ENCODE measurements around the gene ANKRD11.
A peak's percentile ranks its signal among the peaks of the same experiment; 100 is the strongest.
"Not testable (repeated sequence)": the region's sequence is repeated elsewhere in the genome, so short reads cannot be mapped to it uniquely, and the experiment has no call there.

The ANKRD11 gene

GRCh38 chr16:89364606-89365005 is 125.8 kb downstream of the ANKRD11 start:
- H3K36me3 ChIP-seq (ENCODE audit: control insufficient read depth in 2 of 2, insufficient read depth in 2 of 2, low read length in 2 of 2) = no peaks in the 10 kb centered on the region
- H3K4me1 ChIP-seq (ENCODE audit: control insufficient read depth, insufficient read depth, low read length) = peaks cover 52% of the 10 kb centered on the region
- no peak overlapping the region for H3K27ac ChIP-seq (ENCODE audit: low read length)

GRCh38 chr16:89363621-89364393 is 126.6 kb downstream of the ANKRD11 start:
- no peak overlapping the region for H3K4me3 ChIP-seq (ENCODE audit: low read length in 2 of 2)
- no peaks in the 10 kb centered on the region for H3K27me3 ChIP-seq (ENCODE audit: control insufficient read depth in 1 of 2, insufficient read depth in 2 of 2, low read length in 2 of 2)
- H3K4me1 ChIP-seq (ENCODE audit: control insufficient read depth, insufficient read depth, low read length) = peaks cover 50% of the 10 kb centered on the region
- no peaks in the 10 kb centered on the region for H3K36me3 ChIP-seq (ENCODE audit: control insufficient read depth in 2 of 2, insufficient read depth in 2 of 2, low read length in 2 of 2)
- no peaks in the 10 kb centered on the region for H3K9me3 ChIP-seq (ENCODE audit: control insufficient read depth in 2 of 2, low read length in 2 of 2)
- no peak overlapping the region for H3K9ac ChIP-seq (ENCODE audit: low read length in 2 of 2)
- H3K27ac ChIP-seq (ENCODE audit: low read length) = no peak overlapping the region

More at GRCh38 chr16:89364606-89365005, 125.8 kb downstream of the ANKRD11 start:
- H3K9me3 ChIP-seq (ENCODE audit: control insufficient read depth in 2 of 2, low read length in 2 of 2) = no peaks in the 10 kb centered on the region
- no peaks in the 10 kb centered on the region for H3K27me3 ChIP-seq (ENCODE audit: control insufficient read depth in 1 of 2, insufficient read depth in 2 of 2, low read length in 2 of 2)
- H3K9ac ChIP-seq (ENCODE audit: low read length in 2 of 2) = no peak overlapping the region
- no peak overlapping the region for H3K4me3 ChIP-seq (ENCODE audit: low read length in 2 of 2)

- not testable (repeated sequence) for H3K27ac ChIP-seq (ENCODE audit: low read length)
Measured at GRCh38 chr16:89362540-89363223, 127.7 kb downstream of the ANKRD11 start.

GRCh38 chr16:89361751-89362539 is 128.4 kb downstream of the ANKRD11 start:
- Histone ChIP-seq H3K36me3 (ENCODE audit: control insufficient read depth in 2 of 2, insufficient read depth in 2 of 2, low read length in 2 of 2) (no peaks in the 10 kb centered on the region), H3K27me3 (ENCODE audit: control insufficient read depth in 1 of 2, insufficient read depth in 2 of 2, low read length in 2 of 2) (no peaks in the 10 kb centered on the region), H3K9me3 (ENCODE audit: control insufficient read depth in 2 of 2, low read length in 2 of 2) (no peaks in the 10 kb centered on the region), H3K4me3 (ENCODE audit: low read length in 2 of 2) (no peak overlapping the region), H3K27ac (ENCODE audit: low read length) (no peak overlapping the region), H3K4me1 (ENCODE audit: control insufficient read depth, insufficient read depth, low read length) (peaks cover 50% of the 10 kb centered on the region), H3K9ac (ENCODE audit: low read length in 2 of 2) (no peak overlapping the region)

More at GRCh38 chr16:89362540-89363223, 127.7 kb downstream of the ANKRD11 start:
- not testable (repeated sequence) for H3K27me3 ChIP-seq (ENCODE audit: control insufficient read depth in 1 of 2, insufficient read depth in 2 of 2, low read length in 2 of 2); H3K36me3 ChIP-seq (ENCODE audit: control insufficient read depth in 2 of 2, insufficient read depth in 2 of 2, low read length in 2 of 2); H3K4me3 ChIP-seq (ENCODE audit: low read length in 2 of 2); H3K9ac ChIP-seq (ENCODE audit: low read length in 2 of 2); H3K9me3 ChIP-seq (ENCODE audit: control insufficient read depth in 2 of 2, low read length in 2 of 2)
- peaks cover 51% of the 10 kb centered on the region for H3K4me1 ChIP-seq (ENCODE audit: control insufficient read depth, insufficient read depth, low read length)

- Histone ChIP-seq H3K4me1 (ENCODE audit: control insufficient read depth, insufficient read depth, low read length) (peaks cover 46% of the 10 kb centered on the region), H3K27ac (ENCODE audit: low read length) (no peak overlapping the region), H3K9me3 (ENCODE audit: control insufficient read depth in 2 of 2, low read length in 2 of 2) (no peaks in the 10 kb centered on the region), H3K9ac (ENCODE audit: low read length in 2 of 2) (no peak overlapping the region), H3K27me3 (ENCODE audit: control insufficient read depth in 1 of 2, insufficient read depth in 2 of 2, low read length in 2 of 2) (no peaks in the 10 kb centered on the region), H3K4me3 (ENCODE audit: low read length in 2 of 2) (no peak overlapping the region), H3K36me3 (ENCODE audit: control insufficient read depth in 2 of 2, insufficient read depth in 2 of 2, low read length in 2 of 2) (no peaks in the 10 kb centered on the region)
Measured at GRCh38 chr16:89360760-89361435, 129.5 kb downstream of the ANKRD11 start.

- Histone ChIP-seq H3K27ac (ENCODE audit: low read length) (peak overlapping the region; percentile 7), H3K36me3 (ENCODE audit: control insufficient read depth in 2 of 2, insufficient read depth in 2 of 2, low read length in 2 of 2) (no peaks in the 10 kb centered on the region), H3K9ac (ENCODE audit: low read length in 2 of 2) (peak overlapping the region in 1 of 2 donors; percentile 2), H3K4me1 (ENCODE audit: control insufficient read depth, insufficient read depth, low read length) (peaks cover 49% of the 10 kb centered on the region), H3K4me3 (ENCODE audit: low read length in 2 of 2) (peak overlapping the region in 1 of 2 donors; percentile 36), H3K9me3 (ENCODE audit: control insufficient read depth in 2 of 2, low read length in 2 of 2) (no peaks in the 10 kb centered on the region), H3K27me3 (ENCODE audit: control insufficient read depth in 1 of 2, insufficient read depth in 2 of 2, low read length in 2 of 2) (no peaks in the 10 kb centered on the region)
Measured at GRCh38 chr16:89359264-89360147, 130.9 kb downstream of the ANKRD11 start.

GRCh38 chr16:89358030-89359005 is 132.0 kb downstream of the ANKRD11 start:
- Histone ChIP-seq H3K36me3 (ENCODE audit: control insufficient read depth in 2 of 2, insufficient read depth in 2 of 2, low read length in 2 of 2) (no peaks in the 10 kb centered on the region), H3K27ac (ENCODE audit: low read length) (no peak overlapping the region), H3K9ac (ENCODE audit: low read length in 2 of 2) (no peak overlapping the region), H3K4me3 (ENCODE audit: low read length in 2 of 2) (no peak overlapping the region), H3K27me3 (ENCODE audit: control insufficient read depth in 1 of 2, insufficient read depth in 2 of 2, low read length in 2 of 2) (no peaks in the 10 kb centered on the region), H3K9me3 (ENCODE audit: control insufficient read depth in 2 of 2, low read length in 2 of 2) (no peaks in the 10 kb centered on the region), H3K4me1 (ENCODE audit: control insufficient read depth, insufficient read depth, low read length) (peaks cover 49% of the 10 kb centered on the region)

- Histone ChIP-seq H3K27ac (ENCODE audit: low read length) (no peak overlapping the region), H3K9ac (ENCODE audit: low read length in 2 of 2) (no peak overlapping the region), H3K4me1 (ENCODE audit: control insufficient read depth, insufficient read depth, low read length) (peaks cover 52% of the 10 kb centered on the region), H3K4me3 (ENCODE audit: low read length in 2 of 2) (no peak overlapping the region), H3K27me3 (ENCODE audit: control insufficient read depth in 1 of 2, insufficient read depth in 2 of 2, low read length in 2 of 2) (no peaks in the 10 kb centered on the region), H3K36me3 (ENCODE audit: control insufficient read depth in 2 of 2, insufficient read depth in 2 of 2, low read length in 2 of 2) (no peaks in the 10 kb centered on the region), H3K9me3 (ENCODE audit: control insufficient read depth in 2 of 2, low read length in 2 of 2) (no peaks in the 10 kb centered on the region)
Measured at GRCh38 chr16:89357055-89357816, 133.1 kb downstream of the ANKRD11 start.
